Testis (tissue), 3 donors: ENCODE measurements around the gene IPO9. TPM values are rescaled to one million over a fixed set of nuclear protein-coding genes. Genes with fewer than 3 reads are reported as not detected.

Experiments used
- DNase-seq: peaks from one replicate; pipeline ENCODE4 v3.0.0-alpha.2; 2019
- H3K27ac ChIP-seq, 2 donors: fragments of 200-600 bp; sonication (generic); one replicate each; pipeline ENCODE4 v1.5.1; 2019
- H3K27me3 ChIP-seq: fragments of 200-600 bp; sonication (generic); one replicate; pipeline ENCODE4 v1.5.1; 2019
- H3K36me3 ChIP-seq: fragments of 200-600 bp; sonication (generic); one replicate; pipeline ENCODE4 v1.5.1; 2017; ENCODE audit warnings: low read depth; ENCODE audit errors: missing control alignments
- H3K4me1 ChIP-seq: fragments of 200-600 bp; sonication (generic); one replicate; pipeline ENCODE4 v1.5.1; 2019
- H3K4me3 ChIP-seq, 2 donors: fragments of 200-600 bp; sonication (generic); one replicate each; pipeline ENCODE4 v1.5.1; 2017 to 2019
- H3K9me3 ChIP-seq: fragments of 200-600 bp; sonication (generic); one replicate; pipeline ENCODE4 v1.5.1; 2017
- POLR2A ChIP-seq: fragments of 450-650 bp; IDR thresholded peaks from one replicate; pipeline ENCODE4 v1.6.1; 2017; ENCODE audit warnings: antibody characterized with exemption, mild to moderate bottlenecking, moderate library complexity
- WGBS, 2 donors: methylation state at CpG; one replicate each; pipeline ENCODE4 v1.1.5; 2018; 5-methylcytosine and 5-hydroxymethylcytosine counted together
- intact Hi-C: fragments of 100-400 bp; cut with DNase I; formaldehyde crosslinking; loops from one replicate; pipeline ENCODE4 v1.15.1; 2023; ENCODE audit warnings: low total_unique reads
- polyA plus RNA-seq: library from polyadenylated mRNA; stranded (reverse); fragments of 350-450 nt; fragmentation: Illumina TruSeq; extraction: RNeasy Lipid Tissue Mini Kit (QIAGEN cat#74804); gene quantifications from one replicate; pipeline ENCODE4 v1.2.3, GENCODE V29; 2014; ENCODE audit warnings: low read depth, low replicate concordance; ENCODE audit not compliant: insufficient read depth
- total RNA-seq, 2 donors: library from RNA; depleted of rRNA; stranded (reverse); fragments of >200 nt; gene quantifications; one replicate each; pipeline ENCODE4 v1.2.3, GENCODE V29; 2016
- TF ChIP-seq, protein P1 (sequence below), 3 experiments: fragments of 450-650 bp in 2 of 3; fragments of 200-600 bp in 1 of 3; sonication (generic) in 1 of 3; IDR thresholded peaks; one replicate each; pipeline ENCODE4 v1.5.1; 2016 to 2019; ENCODE audit warnings: antibody characterized with exemption in 3 of 3, mild to moderate bottlenecking in 2 of 3, moderate library complexity in 1 of 3

Gene IPO9
- total and polyA plus RNA-seq, 3 donors from 2014 or later: 29.4 to 33.0 (median 30.5) TPM

DNA sequence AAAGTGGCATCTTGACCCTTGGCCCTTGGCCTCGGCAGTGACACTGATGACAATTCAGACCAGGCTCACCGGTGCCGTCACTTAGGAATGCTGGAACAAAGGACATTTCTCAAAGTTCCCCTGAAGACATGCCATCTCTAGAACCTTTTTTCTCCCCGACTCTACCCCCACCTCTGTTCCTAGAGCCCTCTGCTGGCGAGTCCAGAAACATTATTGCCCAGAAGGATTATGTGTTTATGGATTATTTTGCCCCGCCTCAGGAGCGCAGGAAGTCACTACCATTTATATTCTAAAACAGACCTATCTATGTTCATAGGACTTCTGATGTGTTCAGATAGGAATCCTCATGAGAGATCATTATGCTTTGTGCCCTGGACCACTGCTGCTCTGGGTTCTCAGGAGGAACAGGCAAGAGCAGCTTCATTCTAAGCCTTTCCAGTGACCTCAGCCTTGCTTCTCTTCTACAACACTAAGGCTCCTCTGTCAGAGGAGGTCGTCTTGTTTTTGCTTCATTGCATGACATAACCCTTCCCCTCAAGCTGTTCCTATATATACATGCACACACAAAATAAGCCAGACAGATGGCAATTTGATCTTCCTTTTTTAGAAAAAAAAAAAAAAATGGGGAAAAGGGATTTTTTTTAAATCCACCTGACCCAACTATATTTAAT lies 47.3 kb downstream of the IPO9 start:
- no peaks in the 10 kb centered on the region for H3K9me3 ChIP-seq
- TF ChIP-seq, protein P1, sequence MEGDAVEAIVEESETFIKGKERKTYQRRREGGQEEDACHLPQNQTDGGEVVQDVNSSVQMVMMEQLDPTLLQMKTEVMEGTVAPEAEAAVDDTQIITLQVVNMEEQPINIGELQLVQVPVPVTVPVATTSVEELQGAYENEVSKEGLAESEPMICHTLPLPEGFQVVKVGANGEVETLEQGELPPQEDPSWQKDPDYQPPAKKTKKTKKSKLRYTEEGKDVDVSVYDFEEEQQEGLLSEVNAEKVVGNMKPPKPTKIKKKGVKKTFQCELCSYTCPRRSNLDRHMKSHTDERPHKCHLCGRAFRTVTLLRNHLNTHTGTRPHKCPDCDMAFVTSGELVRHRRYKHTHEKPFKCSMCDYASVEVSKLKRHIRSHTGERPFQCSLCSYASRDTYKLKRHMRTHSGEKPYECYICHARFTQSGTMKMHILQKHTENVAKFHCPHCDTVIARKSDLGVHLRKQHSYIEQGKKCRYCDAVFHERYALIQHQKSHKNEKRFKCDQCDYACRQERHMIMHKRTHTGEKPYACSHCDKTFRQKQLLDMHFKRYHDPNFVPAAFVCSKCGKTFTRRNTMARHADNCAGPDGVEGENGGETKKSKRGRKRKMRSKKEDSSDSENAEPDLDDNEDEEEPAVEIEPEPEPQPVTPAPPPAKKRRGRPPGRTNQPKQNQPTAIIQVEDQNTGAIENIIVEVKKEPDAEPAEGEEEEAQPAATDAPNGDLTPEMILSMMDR (IDR thresholded peaks at IDR 0.05): peak in 2 of 3 experiments; percentile 16 to 35
- no peak for TF ChIP-seq POLR2A
- no peak for DNase-seq
- H3K4me1 ChIP-seq: peaks cover 14% of the 10 kb centered on the region
- WGBS, 2 donors: 71% methylated on average over 8 of the region's 8 CpGs
- H3K36me3 ChIP-seq: no peaks in the 10 kb centered on the region
- H3K4me3 ChIP-seq: no peak overlapping the region
- no peaks in the 10 kb centered on the region for H3K27me3 ChIP-seq
- intact Hi-C loops: no loop called here
- H3K27ac ChIP-seq: no peak overlapping the region

DNA sequence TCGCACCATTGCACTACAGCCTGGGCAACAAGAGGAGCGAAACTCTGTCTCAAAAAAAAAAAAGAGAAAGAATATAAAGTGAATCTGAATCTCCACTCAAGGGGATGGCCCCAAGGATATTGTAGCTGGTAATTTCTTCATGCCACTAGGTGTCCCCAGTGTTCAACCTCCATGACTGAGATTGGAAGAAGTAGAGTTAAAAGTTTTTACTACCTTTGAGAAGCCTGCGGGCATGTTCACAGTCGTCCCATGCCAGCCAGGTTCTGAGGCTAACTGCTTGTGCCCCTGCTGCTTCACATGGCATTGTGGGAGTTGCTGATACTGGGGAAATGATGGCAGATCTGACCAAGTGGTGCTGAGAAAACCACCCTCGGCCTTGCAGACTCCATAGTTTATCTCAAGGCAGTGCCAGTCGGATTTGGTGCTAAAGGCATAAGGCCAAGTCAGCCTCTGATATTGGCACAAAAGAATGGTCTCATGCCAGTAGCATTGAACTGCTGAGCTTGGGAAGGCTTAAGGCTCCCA lies 49.0 kb downstream of the IPO9 start:
- Histone ChIP-seq H3K27me3 (no peaks in the 10 kb centered on the region), H3K4me3 (no peak overlapping the region), H3K36me3 (no peaks in the 10 kb centered on the region), H3K9me3 (no peaks in the 10 kb centered on the region), H3K27ac (peak overlapping the region in 1 of 2 donors; percentile 2), H3K4me1 (peaks cover 15% of the 10 kb centered on the region)
- 50 to 54% methylated on average over 6 of the region's 6 CpGs for WGBS, 2 donors
- TF ChIP-seq POLR2A: no peak
- TF ChIP-seq, protein P1 (IDR thresholded peaks at IDR 0.05): peak; percentile 40 to 73 (median 61)
- intact Hi-C loops: no loop called here
- DNase-seq: peak; percentile 51

DNA sequence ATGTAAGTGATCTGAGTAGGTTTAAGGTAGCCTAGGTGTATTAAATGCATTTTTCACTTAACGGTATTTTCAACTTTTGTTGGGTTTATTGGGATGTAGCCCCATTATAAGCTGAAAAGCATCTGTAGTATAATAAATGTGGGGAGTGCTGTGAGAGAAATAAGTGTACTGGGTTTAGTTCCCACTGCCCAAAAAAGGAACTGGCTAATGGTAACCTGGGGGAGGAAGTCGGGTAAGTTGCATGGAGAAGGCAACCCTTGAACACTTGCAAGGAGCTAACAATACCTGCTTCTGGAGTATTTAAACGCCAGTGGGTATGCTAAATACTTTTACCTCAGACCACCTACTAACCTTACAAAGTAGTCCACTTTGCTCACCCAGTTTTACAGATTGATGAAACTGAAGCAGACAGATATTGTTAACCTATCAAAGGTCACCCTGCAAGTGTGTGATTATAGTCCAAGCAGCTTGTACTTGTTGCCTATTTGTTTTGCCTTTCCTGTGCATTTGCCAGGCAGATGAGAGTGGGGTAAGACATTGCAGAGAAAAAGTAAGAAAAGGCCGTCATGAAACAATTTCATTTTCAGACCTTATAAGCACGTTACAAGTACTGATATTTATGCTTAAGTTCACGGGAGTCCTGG lies 52.1 kb downstream of the IPO9 start:
- no peak overlapping the region for H3K4me3 ChIP-seq
- intact Hi-C loops: no loop called here
- no peaks in the 10 kb centered on the region for H3K9me3 ChIP-seq
- no peak overlapping the region for H3K27ac ChIP-seq
- WGBS, 2 donors: 66 to 71% methylated on average over 6 of the region's 6 CpGs
- DNase-seq: no peak
- H3K36me3 ChIP-seq: no peaks in the 10 kb centered on the region
- no peaks in the 10 kb centered on the region for H3K27me3 ChIP-seq
- TF ChIP-seq POLR2A: no peak
- TF ChIP-seq, protein P1 (IDR thresholded peaks at IDR 0.05): no peak
- peaks cover 32% of the 10 kb centered on the region for H3K4me1 ChIP-seq

DNA sequence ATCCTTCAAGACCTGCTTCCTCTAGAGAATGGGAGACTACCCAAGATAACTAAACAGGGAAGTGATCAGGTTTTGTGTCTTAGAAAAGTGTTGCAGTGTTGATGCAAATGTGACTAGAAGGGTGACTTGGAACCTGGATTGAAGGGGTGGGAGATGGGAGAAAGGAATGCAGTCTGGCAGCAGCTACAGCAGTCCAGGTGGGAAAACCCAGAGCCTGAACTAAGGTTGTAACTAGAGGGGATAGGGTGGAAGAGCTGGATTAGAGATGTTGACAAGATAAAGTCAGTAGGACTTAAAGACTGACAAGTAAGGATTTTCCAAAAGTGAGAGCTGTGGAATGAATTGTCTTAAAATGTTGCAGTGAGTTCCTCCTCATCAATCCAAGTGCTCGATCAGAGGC lies 52.7 kb downstream of the IPO9 start:
- Histone ChIP-seq H3K36me3 (no peaks in the 10 kb centered on the region), H3K4me3 (no peak overlapping the region), H3K27me3 (no peaks in the 10 kb centered on the region), H3K27ac (no peak overlapping the region), H3K9me3 (no peaks in the 10 kb centered on the region), H3K4me1 (peaks cover 32% of the 10 kb centered on the region)
- no peak for DNase-seq
- intact Hi-C loops: no loop called here
- no peak for TF ChIP-seq POLR2A
- TF ChIP-seq, protein P1 (IDR thresholded peaks at IDR 0.05): no peak
- 56 to 67% methylated on average over 1 of the region's 1 CpG for WGBS, 2 donors
